Adrenal gland (tissue), 5 donors: Measurements from ENCODE around the gene STARD9.

Experiments used
- POLR2A ChIP-seq, 2 donors: fragments of 450-650 bp; IDR thresholded peaks; one replicate each; pipeline ENCODE4 v1.6.1; 2017; ENCODE audit warnings: antibody characterized with exemption in 2 of 2, mild to moderate bottlenecking in 2 of 2, moderate library complexity in 1 of 2
- TF ChIP-seq, protein P1 (sequence below), 6 experiments: fragments of 450-650 bp in 4 of 6; fragments of 200-600 bp in 2 of 6; sonication (generic) in 1 of 6; IDR thresholded peaks; 1 replicate in 5 of 6; 2 replicates in 1 of 6; pipeline versions ENCODE4 v1.5.1 to v1.8.0; 2016 to 2021; ENCODE audit warnings: antibody characterized with exemption in 6 of 6, mild to moderate bottlenecking in 2 of 6, moderate library complexity in 1 of 6
- donor health status: DM: no; HTN: no; CAD: no.

DNA sequence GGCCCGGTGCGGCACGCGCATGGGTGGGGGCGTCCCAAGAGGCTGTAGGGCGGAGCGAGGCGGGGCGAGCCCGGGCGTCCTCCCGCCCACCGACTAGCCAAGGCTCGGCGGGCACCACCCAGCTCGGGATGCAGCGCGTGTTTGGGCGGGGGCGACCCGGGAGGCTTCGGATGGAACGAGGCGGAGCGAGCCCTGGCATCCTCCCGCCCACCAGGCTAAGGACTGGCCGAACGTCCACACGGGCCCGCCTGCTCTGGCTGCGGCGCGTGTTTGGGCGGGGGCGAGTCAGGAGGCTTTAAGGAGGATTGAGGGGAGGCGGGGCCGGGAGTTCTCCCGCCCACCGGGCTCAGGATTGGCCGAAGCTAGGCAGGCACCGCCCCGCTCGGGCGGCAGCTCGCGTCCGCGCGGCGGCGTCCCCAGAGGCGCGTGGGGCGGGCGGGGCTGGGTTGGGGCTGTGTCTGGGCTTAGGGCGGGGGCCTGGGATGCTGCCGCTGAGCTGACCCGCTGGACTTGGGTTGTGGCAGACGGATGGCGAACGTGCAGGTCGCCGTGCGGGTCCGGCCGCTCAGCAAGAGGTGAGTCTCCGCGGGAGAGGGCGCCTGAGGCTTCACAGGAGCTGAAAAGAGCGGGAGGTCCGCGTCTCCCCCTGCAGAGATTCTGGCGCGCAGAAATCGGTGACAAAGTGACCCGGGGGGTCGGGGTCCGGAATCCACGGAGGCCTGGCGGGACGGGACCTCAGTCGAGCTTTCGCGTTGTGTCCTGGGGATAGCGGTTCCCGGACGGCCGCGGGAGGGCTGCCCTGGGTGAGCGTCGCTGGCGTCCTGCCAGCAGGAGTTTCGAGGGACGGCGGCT is at the start of gene STARD9:
- TF ChIP-seq, protein P1, sequence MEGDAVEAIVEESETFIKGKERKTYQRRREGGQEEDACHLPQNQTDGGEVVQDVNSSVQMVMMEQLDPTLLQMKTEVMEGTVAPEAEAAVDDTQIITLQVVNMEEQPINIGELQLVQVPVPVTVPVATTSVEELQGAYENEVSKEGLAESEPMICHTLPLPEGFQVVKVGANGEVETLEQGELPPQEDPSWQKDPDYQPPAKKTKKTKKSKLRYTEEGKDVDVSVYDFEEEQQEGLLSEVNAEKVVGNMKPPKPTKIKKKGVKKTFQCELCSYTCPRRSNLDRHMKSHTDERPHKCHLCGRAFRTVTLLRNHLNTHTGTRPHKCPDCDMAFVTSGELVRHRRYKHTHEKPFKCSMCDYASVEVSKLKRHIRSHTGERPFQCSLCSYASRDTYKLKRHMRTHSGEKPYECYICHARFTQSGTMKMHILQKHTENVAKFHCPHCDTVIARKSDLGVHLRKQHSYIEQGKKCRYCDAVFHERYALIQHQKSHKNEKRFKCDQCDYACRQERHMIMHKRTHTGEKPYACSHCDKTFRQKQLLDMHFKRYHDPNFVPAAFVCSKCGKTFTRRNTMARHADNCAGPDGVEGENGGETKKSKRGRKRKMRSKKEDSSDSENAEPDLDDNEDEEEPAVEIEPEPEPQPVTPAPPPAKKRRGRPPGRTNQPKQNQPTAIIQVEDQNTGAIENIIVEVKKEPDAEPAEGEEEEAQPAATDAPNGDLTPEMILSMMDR (IDR thresholded peaks at IDR 0.05): no peak
- peak in 1 of 2 donors; percentile 44 for TF ChIP-seq POLR2A (IDR thresholded peaks at IDR 0.05)
